ENCODE data around the gene MDM4.

DNA sequence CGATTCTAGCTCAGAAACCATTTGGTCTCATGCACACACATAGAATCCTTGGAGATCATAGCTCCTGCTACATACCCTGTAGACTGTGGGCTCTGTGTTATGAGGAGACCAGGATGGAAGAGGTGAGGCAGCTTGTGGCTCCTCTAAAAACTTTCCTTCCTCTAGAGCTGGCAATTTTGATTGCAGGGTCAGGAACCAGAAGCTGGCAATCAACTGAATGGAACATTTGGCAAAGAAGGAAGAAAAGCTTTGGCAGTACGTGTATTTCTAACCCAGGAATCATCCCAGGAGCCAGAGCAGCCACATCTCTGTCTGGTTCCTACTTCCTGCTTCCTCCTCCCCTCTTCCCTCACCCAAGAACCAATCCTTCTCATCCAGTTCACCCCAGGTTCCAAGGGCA lies 37.3 kb upstream of the MDM4 start:
- TF ChIP-seq CTCF (IDR thresholded peaks at IDR 0.05) (no peak), POLR2A (IDR thresholded peaks at IDR 0.05) (no peak)
